Measurements from ENCODE around the gene NOL4L. TPM values are rescaled to one million over a fixed set of nuclear protein-coding genes. Genes with fewer than 3 reads are reported as not detected.

Gene NOL4L
- total RNA-seq, 1 experiment from 2014 or later = 31.7 TPM

DNA sequence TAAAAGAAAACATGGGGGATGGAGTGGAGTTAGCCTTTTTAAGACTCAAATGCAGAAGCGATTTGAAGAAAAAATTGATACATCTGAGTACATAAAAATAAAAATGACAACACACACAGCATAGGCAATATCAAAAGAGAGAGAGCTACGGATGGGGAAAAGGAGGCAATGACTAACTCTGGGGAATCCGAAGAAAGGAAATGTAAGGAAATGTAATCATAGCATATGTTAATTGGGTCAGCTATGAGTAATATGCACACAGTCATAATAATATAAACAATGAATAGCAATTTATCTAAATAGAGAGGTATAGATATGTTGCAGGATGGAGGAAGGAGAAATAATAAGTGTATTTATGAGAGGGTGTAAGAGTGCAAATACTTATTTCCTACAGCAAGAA is 83.4 kb downstream of the NOL4L start:
- Histone ChIP-seq H2BK120ac (ENCODE audit: low read depth, low read length, poor library complexity, severe bottlenecking) (no peak overlapping the region), H2AK5ac (ENCODE audit: insufficient read length, low read length) (no peak overlapping the region), H3K56ac (ENCODE audit: insufficient read length, low read depth, low read length) (no peak overlapping the region), H2BK12ac (ENCODE audit: insufficient read length, low read depth, low read length) (no peak overlapping the region), H4K91ac (ENCODE audit: insufficient read length, low read depth, low read length) (no peak overlapping the region), H3K9ac (ENCODE audit: extremely low read depth, insufficient read length, low read length) (no peak overlapping the region), H4K8ac (replicated peaks; ENCODE audit: insufficient read length, low read depth, low read length) (no peak overlapping the region), H2BK5ac (ENCODE audit: insufficient read length, low read length) (no peak overlapping the region), H3K18ac (ENCODE audit: insufficient read length, low read depth, low read length) (no peak overlapping the region), H3K14ac (ENCODE audit: insufficient read depth, low read length) (no peak overlapping the region), H3K4me2 (ENCODE audit: insufficient read depth, insufficient read length, low read length) (no peak overlapping the region), H3K4me1 (ENCODE audit: insufficient read depth, low read length) (no peaks in the 10 kb centered on the region; the same call in 1 of the 2 replicates), H4K20me1 (ENCODE audit: control insufficient read depth, insufficient read depth, insufficient read length) (no peaks in the 10 kb centered on the region), H3K23me2 (ENCODE audit: insufficient read length, low read depth, low read length, poor library complexity, severe bottlenecking) (no peaks in the 10 kb centered on the region), H3K79me1 (ENCODE audit: insufficient read depth, low read depth, low read length, poor library complexity, severe bottlenecking) (no peaks in the 10 kb centered on the region), H3K27me3 (ENCODE audit: insufficient read depth, low read length) (no peaks in the 10 kb centered on the region), H4K5ac (ENCODE audit: insufficient read length, low read depth, low read length) (no peak overlapping the region), H3K4ac (ENCODE audit: low read depth, low read length) (no peak overlapping the region), H3T11ph (ENCODE audit: low read length) (no peak overlapping the region), H2AFZ (ENCODE audit: low read length) (no peak overlapping the region), H3K79me2 (ENCODE audit: insufficient read depth, low read length) (no peaks in the 10 kb centered on the region), H2BK20ac (ENCODE audit: low read depth, low read length, poor library complexity, severe bottlenecking) (no peak overlapping the region), H3K27ac (ENCODE audit: insufficient read length, low read depth, low read length) (no peak overlapping the region), H3K9me3 (ENCODE audit: control insufficient read depth, low read depth, low read length) (no peaks in the 10 kb centered on the region), H3K23ac (ENCODE audit: insufficient read length, low read depth, low read length) (no peak overlapping the region), H2BK15ac (ENCODE audit: low read depth, low read length) (no peak overlapping the region)
- Mint-ChIP-seq H3K27ac (no peak overlapping the region), H3K36me3 (ENCODE audit: insufficient read depth in 1 of 3, low read depth in 3 of 3) (no peaks in the 10 kb centered on the region), H3K4me3 (no peak overlapping the region), H3K27me3 (ENCODE audit: low read depth) (peaks cover 3% of the 10 kb centered on the region), H3K9me3 (no peaks in the 10 kb centered on the region), H3K4me1 (peaks cover 21 to 22% of the 10 kb centered on the region in 2 experiments)
- TF ChIP-seq, protein P1, sequence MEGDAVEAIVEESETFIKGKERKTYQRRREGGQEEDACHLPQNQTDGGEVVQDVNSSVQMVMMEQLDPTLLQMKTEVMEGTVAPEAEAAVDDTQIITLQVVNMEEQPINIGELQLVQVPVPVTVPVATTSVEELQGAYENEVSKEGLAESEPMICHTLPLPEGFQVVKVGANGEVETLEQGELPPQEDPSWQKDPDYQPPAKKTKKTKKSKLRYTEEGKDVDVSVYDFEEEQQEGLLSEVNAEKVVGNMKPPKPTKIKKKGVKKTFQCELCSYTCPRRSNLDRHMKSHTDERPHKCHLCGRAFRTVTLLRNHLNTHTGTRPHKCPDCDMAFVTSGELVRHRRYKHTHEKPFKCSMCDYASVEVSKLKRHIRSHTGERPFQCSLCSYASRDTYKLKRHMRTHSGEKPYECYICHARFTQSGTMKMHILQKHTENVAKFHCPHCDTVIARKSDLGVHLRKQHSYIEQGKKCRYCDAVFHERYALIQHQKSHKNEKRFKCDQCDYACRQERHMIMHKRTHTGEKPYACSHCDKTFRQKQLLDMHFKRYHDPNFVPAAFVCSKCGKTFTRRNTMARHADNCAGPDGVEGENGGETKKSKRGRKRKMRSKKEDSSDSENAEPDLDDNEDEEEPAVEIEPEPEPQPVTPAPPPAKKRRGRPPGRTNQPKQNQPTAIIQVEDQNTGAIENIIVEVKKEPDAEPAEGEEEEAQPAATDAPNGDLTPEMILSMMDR (conservative IDR thresholded peaks at IDR 0.05) = no peak
- no CpG with 5 or more reads among the region's 3 CpGs for WGBS (ENCODE audit: extremely low coverage, insufficient read length, low lambda C conversion rate)
- DNase-seq = no peak
